GDM1 (cell line): ENCODE measurements around the gene LGR6.

Experiments used
- DNase-seq: peaks from one replicate; lab custom pipeline; 2025; lab: John Stamatoyannopoulos, UW

Gene LGR6

GRCh38 chr1:202291961-202292712 lies 98.5 kb downstream of the LGR6 start:
- DNase-seq, result no peak

DNA sequence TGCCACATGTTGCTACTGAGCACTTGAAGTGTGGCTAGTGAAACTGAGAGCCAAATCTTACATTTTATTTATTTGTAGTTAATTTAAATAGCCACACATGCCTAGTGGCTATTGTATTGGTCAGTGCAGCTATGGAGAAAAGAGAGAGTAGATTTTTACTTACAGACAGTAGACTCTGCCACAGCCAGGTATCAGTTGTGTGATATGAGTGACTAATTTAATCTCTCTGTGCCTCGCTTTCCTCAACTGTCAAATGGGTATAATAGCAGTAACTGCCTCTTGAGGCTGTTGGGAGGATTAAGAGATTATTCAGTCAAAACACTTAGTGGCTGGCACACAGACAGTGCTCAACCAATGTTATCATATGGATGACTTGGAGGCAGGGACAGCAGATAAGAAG lies 99.2 kb downstream of the LGR6 start:
- DNase-seq, result no peak

GRCh38 chr1:202293569-202293968 lies 100.0 kb downstream of the LGR6 start:
- DNase-seq, result no peak

DNA sequence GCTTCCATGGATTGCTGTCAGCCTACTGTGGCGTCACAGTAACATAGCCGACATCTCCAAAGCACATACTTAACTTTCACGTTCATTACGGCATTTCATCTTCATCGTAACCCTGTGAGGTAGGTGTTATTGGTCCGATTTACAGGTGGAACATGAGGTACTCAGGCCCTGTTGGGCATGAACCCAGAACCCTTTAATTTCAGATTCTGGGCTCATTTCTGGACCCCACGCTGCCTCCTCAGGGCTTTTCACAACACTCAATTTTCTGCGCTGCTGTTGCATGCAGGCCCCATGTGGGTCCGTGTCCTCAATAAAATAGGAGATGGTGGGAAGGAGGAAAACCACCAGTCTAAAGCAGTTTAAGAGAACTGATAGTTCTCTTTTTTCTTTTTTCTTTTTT lies 108.6 kb downstream of the LGR6 start:
- DNase-seq, result no peak

GRCh38 chr1:202304375-202304774 lies 110.8 kb downstream of the LGR6 start:
- no peak for DNase-seq

DNA sequence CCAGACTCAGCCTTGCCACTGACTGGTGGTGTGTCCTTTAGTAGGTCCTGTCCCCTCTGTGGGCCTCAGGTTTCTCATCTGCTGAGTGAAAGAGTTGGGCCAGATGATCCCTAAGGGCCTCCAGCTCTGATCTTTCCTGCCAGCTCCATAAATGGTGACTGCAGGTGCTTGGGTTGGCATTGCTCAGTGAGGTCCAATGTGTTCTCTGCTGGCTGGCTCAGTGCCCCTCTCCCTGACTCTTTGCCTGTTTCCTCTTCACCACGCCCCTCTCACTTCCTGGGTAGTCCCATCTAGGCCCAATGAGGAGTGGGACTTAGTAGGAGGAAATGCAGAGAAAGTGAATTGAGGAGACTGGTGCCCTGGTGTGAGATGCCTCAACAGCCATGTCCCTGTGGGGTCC lies 111.6 kb downstream of the LGR6 start:
- no peak for DNase-seq

DNA sequence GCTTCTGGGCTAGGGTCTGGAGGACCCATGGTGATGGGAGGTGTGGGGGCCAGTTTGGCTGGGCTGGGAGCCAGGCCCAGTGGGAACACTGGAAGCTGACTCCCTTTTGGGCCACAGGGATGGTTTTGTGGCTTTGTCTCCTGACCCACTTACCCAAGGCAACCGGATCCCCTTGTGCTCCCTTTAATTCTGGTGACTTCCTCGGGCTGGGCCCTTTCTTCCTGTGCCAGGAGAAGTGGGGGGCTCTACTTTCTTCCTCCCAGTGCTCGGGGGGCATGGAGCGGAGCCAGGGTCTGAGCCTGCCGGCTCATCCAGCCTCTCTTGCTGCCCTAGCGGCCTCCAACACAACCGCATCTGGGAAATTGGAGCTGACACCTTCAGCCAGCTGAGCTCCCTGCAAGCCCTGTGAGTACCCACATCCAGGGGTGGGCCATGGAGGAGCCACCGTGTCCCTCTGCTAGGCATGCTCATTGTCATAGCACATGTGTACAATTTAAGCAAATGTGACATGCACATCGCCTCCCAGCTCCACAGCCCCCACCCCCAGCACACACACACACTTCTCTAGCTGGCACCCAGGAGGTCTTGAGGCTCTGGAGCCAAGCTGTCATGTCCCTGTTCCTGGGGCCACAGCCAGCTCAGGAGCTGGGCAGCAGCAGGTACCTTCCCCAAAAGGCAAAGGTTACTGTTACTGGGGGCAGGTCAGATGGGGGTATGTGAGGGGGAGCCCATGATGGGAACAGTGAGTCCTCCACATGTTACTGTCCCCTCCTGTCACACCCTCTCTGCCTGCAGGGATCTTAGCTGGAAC lies 113.1 kb downstream of the LGR6 start:
- no peak for DNase-seq

DNA sequence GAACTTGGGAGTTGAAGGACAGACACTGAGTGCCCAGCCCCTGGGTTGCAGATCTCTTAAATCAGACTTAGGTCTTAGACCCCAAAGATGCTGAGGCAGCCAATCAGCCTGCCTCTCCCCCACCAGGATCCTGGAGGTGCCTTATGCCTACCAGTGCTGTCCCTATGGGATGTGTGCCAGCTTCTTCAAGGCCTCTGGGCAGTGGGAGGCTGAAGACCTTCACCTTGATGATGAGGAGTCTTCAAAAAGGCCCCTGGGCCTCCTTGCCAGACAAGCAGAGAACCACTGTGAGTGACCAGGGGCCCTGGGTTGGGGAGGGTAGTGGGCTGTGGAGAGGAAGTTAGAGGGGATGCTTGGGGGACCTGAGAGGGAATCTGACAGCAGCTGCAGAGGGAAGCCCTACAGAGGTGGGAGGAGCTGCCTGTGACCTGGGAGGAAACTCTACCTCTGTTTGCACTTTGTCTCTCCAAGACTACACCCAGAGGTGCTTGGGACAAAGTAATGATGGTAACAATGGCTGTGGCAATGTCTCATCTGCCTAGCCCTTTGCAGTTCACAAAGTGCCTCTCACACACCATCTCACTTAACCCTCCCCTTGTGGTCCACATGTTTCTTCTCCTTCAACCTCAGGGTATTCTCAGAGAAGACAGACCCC lies 116.6 kb downstream of the LGR6 start:
- DNase-seq, result no peak

DNA sequence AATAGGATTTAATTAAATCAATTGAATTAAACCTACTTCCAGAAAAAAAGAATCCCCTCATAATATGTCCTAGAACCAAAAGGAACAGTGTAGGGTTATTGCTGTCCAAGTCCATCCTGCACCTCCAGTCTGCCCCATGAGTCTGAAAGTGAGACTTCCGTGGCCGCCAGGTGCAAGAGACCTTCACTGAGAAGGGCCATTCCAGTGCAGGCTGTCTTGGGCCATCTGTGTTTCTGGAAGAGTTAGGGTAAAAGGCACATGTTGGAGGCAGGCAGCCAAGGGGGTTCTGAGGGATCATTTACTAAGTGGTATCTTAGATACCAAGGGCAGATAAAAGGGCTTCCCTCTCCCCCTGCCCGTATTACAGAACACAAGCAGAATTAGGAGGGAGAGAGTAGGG lies 117.1 kb downstream of the LGR6 start:
- no peak for DNase-seq

- DNase-seq, result no peak
Observed at GRCh38 chr1:202311875-202312635, 118.5 kb downstream of the LGR6 start.

DNA sequence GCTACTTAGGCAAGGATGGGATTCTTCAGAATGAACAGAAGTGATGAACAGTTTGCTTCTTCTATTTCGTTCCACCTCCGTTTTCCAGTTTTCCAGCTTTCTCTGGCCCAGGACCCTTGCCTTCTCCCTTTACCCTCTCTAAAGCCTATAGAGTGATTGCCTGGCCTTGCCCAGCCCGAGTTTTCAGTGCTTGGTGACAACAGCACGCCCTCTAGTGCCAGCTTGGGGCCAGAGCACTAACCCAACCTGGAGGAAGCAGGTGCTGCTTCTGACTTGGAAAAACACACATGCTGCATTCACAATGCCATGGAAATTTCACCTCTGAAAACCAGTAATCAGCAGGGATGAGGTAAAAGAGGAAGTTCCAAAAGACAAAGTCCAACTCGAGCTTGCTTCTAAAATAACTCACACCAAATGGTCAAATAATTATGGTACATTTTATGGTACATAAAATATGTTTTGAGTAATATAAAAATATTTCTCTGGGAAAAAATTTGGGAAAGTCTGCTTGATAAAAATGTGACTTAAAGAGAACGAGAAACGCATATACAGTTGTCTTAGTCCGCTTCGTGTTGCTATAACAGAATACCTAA lies 122.1 kb downstream of the LGR6 start:
- peak; percentile 57 for DNase-seq

DNA sequence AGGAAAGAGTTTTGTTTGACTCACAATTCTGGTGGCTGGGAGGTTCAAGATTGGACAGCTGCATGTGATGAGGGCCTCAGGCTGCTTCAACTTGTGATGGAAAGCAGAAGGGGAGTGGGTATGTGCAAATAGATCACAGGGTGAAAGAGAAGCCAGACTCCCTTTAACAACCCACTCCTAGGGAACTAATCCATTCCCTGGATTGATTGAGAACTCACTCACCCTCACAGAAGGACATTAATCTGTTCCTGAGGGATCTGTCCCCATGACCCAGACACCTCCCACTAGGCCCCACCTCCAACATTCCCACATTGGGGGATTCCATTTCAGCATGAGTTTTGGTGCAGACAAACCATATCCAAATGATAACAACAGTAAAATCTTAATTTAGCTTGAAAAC lies 122.6 kb downstream of the LGR6 start:
- DNase-seq, result no peak

- DNase-seq, result no peak
Observed at GRCh38 chr1:202317941-202318925, 124.6 kb downstream of the LGR6 start.

- DNase-seq, result no peak
Observed at GRCh38 chr1:202319381-202320080, 125.9 kb downstream of the LGR6 start.

DNA sequence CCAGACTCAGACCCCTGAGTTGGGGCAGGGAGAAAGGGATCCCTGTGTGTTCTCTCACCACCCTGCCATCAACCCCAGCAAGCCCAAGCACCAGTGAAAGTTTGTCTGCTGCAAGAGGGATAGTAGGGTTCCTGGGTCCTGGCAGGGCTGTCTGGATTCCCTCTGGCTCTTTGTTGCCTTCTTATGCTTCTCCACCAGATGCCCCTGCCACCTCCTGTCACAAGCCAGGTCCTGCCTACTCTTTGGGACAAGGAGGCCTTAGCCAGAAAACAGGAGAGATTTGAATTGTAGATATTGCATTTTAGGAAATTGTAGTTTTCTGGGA lies 126.4 kb downstream of the LGR6 start:
- no peak for DNase-seq

DNA sequence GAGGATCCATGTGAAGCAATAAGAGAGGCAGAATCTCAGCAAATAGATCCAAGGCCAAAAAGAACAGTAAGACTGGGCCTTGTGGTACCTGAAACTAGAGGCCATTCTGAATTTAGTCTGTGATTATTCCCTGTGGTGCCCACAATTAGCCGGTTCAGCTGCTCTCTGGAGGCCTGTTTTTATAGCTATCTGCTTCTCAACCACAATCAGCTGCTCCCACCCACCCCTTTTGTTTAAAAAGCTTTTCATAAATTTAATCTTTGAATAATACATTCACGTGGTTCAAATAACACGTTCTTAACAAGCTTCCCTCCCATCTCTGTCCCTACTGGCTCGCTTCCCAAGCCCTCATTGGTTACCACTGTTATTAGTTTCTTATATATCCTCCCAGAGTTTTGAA lies 130.1 kb downstream of the LGR6 start:
- no peak for DNase-seq

DNA sequence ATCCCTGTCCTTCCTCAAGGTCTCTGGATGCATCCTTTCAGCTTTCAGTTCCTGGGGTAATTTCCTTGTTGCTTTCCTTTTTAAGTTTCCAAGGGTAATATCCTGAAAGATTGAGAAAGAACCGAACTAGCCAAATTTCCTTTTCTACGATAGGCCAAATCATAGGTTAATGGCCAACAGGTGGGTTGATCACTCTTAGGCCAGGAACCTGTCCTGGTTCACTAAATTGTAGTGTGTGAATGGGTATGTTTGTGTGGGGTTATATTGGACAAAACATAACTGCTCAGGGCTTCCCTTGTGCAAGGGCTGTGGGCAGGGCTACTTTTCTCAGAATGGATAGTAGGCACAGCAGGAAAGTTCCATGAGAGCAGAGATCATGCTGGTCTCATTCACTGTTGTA lies 131.0 kb downstream of the LGR6 start:
- no peak for DNase-seq

DNA sequence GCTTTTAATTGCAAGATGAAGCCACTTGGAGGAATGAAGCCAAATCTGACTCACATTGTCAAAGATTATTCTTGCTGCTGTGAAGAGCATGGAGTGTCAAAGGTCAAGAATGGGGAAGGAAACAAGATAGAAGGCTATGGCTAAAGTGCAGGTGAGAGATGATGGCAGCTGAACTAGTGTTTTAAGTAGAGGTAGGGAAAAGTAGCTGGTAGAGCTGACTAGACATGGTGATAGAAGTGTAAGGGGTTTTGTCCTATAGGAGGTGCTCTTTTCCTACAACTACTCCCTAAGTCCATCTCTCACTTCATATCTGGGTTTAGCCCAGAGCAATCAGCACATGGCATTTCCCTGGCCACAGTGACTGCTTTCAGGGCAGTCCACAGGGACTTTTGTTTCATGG lies 136.3 kb downstream of the LGR6 start:
- DNase-seq, result no peak

DNA sequence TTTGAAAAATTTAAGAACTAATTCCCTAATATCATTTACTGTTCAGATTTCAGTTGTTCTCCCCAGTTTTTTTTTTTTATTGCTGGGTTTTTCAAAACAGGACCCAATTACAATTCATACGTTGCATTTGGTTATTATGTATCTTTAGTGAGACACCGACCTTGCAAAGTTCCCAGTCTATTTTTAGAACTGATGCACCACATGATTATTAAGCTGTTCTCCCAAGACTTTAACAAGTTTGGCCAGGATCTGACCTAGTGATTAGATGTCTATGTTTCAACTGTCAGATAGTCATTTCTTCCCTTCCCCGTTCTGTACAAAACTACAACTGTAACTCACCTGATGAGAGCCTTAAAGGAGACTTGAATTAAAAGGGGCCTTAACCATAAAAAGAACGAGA lies 140.3 kb downstream of the LGR6 start:
- DNase-seq, result no peak

GRCh38 chr1:202343652-202344349 lies 150.2 kb downstream of the LGR6 start:
- DNase-seq, result no peak
